Activated T-cell treated with anti-CD3 and anti-CD28 coated beads for 24 hours (primary cell): ENCODE data around the gene PTPRR.

Source experiments
- DNase-seq: peaks from one replicate; pipeline ENCODE4 v3.0.0-alpha.2; 2020; ENCODE audit warnings: low read depth

The PTPRR gene

GRCh38 chr12:70691018-70691672, 229.4 kb downstream of the PTPRR start:
- no peak for DNase-seq

- no peak for DNase-seq
Measured at GRCh38 chr12:70686907-70687306, 233.6 kb downstream of the PTPRR start.

GRCh38 chr12:70686299-70686698, 234.2 kb downstream of the PTPRR start:
- DNase-seq: no peak

DNA sequence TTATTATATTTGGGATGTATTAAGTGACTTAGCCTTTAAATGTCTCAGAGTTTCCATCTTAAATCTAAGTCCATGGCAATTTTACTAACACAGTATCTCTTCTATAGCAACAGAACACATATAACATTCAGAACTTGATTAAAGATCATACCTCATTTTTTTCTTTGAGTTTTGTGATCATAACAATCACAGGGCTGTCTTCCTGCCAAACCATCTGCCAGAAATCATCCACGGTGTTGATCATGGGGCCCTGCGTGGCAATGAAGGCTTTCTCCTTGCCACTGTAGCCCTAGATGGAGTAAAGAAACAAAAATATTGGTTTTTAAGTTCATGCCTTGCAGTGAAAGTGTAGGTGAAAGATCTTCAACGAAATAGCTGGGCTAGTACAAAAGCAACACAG, 236.6 kb downstream of the PTPRR start:
- DNase-seq: no peak

- DNase-seq: no peak
Measured at GRCh38 chr12:70671698-70672097, 248.8 kb downstream of the PTPRR start.

GRCh38 chr12:70670948-70671347, 249.6 kb downstream of the PTPRR start:
- no peak for DNase-seq

DNA sequence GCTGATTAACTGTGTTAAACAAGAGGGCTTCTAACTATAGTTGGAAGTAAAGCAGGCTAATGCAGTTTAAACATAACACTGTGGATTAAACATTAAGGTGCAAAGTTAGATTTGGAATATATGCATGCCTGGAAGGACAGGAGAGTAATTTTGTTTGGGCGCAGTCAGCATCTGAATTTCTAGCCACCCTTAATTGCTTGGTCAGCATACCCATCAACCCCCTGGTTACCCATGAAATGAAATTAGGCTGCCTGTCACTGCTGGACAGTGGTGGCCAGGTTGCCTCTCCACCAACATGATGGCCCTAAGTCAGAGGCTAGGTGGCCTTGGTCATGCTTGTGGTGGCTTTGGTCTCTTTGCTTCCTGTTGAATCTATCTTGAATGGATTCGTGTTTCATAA, 253.3 kb downstream of the PTPRR start:
- no peak for DNase-seq

DNA sequence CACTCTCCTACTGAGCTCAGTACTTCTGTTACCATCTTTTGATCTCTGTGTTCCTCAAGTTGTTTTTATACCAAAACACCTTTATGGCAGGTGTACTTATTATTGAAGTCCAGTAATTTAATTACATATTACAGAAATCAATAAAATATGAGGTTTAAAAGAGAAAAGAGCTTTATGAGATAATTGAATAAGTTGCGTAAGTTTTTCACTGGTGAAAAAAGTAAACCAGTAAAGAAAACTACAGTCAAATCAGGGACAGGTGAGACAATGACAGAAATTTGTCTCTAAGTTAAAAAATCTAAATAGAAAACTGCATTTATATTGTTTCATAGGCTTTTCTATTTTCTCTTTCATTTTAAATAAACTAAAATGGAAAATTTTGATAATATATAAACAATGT, 254.2 kb downstream of the PTPRR start:
- DNase-seq: no peak

GRCh38 chr12:70664465-70664881, 256.1 kb downstream of the PTPRR start:
- no peak for DNase-seq

DNA sequence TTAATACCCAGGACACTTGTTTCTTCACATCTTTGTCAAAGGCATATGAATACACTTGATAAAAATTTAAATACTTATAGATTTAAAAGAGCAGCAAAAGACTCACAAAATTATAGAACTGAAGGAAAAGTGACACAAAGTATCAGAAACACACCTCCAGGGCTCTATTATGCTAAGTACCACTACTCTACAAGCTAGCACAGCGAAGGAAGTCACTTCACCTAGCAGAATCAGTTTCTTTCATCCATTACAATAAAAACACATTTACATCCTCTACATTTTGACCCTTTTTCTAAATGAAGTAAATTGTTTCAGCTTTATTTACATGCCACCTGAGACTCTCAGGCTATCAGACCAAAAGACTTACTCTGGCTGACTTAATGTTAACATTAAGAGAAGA, 256.7 kb downstream of the PTPRR start:
- DNase-seq: no peak

GRCh38 chr12:70661466-70662161, 258.9 kb downstream of the PTPRR start:
- DNase-seq: no peak

DNA sequence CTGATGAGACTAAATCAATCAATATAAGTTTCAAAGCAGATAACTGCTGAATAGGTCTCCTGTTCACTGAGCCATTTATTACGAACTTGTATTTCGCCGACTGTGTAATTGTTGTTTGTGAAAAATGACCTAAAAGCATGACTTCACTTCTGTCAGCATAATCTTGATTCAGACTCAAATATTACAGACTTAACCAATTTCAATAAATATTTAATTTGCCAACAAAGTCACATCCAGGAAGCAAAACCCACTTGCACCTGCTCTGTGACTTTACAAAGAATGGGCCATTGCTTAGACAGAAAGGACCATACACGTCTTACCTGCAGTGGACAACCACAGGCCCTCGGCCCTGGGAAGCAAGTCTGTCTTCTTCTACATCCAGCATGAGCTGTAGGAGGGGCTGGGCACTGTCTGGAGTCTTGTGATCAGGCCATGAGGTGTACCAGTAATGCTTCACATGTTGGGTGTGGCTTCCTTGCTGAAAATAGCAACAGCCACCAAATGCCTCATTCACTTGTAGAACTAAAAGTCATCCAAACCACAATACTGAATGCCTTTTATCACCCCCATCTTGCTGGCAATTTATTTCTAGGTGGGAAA, 259.8 kb downstream of the PTPRR start:
- no peak for DNase-seq

DNA sequence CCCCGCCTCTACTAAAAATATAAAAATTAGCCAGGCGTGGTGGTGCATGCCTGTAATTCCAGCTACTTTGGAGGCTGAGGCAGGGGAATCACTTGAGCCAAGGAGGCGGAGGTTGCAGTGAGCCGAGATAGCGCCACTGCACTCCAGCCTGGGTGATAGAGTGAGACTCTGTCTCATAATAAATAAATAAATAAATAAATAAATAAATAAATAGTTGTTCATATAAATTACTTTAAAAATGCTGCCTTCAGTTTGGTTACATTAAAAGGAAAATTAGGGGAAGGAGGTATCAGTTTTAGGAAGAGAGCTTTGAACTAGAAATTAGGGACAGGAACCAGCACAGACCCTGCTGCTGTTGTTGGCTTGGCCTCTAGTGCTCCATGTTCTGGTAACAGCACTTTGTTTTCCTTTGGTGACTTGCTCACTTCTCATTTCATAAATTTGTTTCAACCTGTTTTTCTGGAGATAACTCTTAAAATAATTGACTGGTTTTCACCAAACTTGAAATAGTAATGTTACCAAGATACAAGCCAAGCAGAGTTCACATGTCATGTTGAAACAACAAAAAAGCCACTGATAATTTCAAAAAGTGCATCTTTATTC, 260.4 kb downstream of the PTPRR start:
- DNase-seq: no peak

GRCh38 chr12:70659077-70659606, 261.4 kb downstream of the PTPRR start:
- no peak for DNase-seq

GRCh38 chr12:70657616-70658286, 262.8 kb downstream of the PTPRR start:
- DNase-seq: no peak

DNA sequence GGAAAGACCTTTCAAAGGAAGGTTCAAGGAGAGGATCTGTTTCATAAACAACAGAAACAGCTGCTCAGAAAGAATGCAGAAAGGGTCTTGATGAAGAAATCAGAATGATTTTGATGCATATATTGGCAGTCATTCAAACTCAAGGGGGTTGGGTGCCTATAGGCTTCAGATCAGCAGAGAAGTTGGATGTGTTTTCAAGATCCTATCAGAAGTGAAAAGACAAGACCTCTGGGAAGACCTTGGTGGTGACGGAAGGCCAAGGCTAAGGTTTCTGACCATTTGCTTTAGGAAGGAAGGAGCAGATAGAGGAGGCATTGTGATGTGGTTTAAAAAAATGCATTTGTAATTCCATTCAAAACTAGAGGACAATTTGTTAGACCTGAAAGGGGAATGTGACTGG, 268.1 kb downstream of the PTPRR start:
- DNase-seq: no peak

- no peak for DNase-seq
Measured at GRCh38 chr12:70648831-70649230, 271.7 kb downstream of the PTPRR start.

GRCh38 chr12:70648191-70648590, 272.3 kb downstream of the PTPRR start:
- no peak for DNase-seq

DNA sequence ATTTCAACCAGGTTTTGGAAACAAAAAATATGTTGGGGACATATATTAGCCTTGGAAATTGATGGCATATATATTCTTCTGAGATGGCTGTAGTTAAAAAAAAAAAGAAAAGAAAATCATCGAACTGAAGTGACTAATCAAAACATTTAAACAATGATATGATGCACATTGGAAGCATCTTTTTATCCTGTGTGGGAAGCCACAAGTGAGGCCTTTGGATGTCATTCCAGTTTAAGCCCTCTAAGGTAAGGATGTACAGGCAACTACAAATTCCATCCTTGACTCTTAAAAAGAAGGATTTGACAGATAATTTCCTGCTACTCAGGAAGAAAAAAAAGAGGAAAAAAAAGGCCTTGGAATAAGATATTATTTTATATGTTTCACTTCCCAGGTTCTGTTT, 273.7 kb downstream of the PTPRR start:
- no peak for DNase-seq

DNA sequence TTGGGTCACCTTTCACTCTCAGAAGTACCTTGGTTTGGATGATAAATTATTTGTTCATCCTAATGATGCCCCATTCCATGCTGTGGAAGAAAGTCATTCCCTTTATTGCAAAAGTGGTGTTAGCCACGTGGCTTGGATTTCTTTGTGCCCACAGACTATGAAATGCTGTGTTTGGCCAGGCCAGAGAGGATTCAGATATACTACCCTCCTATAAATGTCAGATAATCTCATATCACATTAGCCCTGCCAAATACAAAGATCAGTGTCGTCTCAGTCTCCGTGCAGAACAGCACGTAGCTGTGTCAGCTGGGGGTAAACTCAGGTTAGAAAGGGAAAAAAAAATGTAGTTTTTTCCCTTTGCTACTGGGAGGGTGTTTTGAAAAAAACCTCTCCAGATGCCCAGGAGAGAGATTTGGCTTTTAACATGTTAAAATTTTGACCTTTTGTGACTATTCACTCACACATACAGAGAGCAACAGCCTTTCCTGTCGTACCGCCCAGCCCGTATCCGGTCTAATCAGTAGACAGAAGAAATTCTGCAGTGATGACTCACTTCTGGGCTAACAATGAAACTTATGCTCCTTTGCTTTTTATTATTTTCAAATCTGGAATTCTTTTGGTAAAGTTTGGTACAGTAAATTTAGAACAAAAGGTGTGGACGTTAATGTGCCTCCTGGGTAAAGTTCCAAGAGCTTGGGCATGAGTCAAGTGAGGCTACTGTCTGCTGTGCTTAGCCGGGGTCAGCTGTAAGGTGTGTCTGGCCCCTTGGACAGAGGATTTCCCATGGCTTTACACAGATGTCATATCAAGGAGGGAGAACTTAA, 274.8 kb downstream of the PTPRR start:
- DNase-seq: no peak

DNA sequence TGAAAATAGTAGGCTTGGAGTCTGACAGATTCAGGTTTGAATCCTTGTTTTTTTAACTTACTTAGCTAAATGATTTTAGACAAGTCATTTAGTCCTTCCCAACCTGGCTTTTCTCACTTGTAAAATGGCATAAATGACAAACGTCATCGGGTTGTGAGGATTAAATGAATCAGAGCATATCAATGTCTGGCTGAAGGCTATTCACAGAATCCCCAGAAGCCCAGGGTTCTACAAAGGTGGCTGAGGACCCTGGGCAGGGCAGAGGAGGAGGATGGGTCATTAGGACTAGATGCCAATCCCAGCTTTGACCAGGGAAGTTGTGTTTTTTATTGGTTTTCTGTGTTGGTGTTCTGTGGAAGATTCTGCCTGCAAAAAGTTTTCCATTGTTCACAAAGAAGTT, 275.7 kb downstream of the PTPRR start:
- no peak for DNase-seq
